HG02678 (cell line): ENCODE measurements around the gene FGD6.
"Not testable (repeated sequence)": the region's sequence is repeated elsewhere in the genome, so short reads cannot be mapped to it uniquely, and the experiment has no call there.

Source experiments
- ATAC-seq: cut with Tn5 transposase; IDR thresholded peaks from one replicate; pipeline ENCODE4 v1.9.1; 2021; ENCODE audit warnings: mild to moderate bottlenecking, moderate library complexity; ENCODE audit not compliant: unreplicated experiment

FGD6 gene

DNA sequence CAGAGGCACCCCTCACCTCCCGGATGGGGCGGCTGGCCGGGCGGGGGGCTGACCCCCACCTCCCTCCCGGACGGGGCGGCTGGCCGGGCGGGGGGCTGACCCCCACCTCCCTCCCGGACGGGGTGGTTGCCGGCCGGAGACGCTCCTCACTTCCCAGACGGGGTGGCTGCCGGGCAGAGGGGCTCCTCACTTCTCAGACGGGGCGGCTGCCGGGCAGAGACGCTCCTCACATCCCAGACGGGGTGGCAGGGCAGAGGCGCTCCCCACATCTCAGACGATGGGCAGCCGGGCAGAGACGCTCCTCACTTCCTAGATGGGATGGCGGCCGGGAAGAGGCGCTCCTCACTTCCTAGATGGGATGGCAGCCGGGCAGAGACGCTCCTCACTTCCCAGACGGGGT, 18.4 kb upstream of the FGD6 start:
- not testable (repeated sequence) for ATAC-seq

DNA sequence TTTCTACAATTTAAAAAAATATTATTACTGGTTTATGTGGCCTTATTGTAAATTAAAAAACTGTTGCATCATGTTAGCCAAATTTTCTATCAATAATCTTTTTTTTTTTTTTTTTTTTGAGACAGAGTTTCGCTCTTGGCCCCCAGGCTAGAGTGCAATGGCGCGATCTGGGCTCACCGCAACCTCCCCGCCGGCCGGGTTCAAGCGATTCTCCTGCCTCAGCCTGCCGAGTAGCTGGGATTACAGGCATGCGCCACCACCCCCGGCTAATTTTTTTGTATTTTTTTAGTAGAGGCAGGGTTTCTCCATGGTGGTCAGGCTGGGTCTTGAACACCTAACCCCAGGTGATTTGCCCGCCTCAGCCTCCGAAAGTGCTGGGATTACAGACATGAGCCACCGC, 16.9 kb upstream of the FGD6 start:
- not testable (repeated sequence) for ATAC-seq

DNA sequence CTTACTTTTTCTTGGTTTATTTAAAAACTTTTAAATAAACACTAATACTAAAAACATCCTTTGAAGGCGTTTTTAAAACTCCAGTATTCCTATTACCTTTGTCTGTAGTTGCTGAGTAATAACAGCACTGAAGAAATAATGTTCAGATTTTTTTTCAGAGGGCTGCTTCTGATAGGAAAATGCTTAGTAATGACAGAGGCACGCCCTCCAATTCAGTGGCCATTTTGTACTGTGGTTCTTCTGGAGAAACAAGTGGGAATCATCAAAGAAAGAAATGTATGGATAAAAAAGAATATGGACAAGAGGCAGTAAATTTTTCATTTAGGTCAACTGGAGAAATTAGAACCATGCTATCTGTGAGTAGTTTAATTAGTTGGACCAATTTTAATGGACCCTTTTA, 13.9 kb upstream of the FGD6 start:
- no peak for ATAC-seq

DNA sequence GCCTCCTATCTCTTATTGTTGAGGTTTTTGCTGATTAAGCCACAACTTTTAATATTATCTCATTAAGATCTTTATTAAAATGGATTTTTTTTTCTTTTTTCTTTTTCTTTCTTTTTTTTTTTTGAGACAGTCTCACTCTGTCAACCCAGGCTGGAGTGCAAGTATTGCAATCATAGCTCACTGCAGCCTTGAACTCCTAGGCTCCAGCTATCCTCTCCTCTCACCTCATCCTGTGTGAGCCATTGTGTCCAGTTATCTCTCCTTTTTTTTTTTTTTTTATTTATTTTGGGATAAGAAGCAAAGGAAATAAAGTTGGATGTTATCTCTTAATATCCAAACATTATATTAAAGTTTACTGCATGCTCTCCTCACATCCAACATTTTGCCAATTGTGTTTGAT, 13.0 kb upstream of the FGD6 start:
- no peak for ATAC-seq

DNA sequence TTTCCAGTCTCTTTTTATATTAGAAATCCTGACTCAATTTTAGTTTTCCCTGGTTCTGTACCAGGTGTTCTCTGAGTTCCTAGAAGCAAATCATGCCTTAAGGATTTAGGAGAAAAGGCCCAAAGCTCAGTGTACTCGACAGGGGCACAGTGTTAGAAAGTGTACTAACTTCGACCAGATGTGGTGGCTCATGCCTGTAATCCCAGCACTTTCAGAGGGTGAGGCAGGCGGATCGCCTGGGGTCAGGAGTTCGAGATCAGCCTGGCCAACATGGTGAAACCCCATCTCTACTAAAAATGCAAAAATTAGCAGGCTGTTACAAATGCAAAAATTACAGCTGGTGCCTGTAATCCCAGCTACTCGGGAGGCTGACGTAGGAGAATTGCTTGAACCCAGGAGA, 12.4 kb upstream of the FGD6 start:
- ATAC-seq, result no peak

DNA sequence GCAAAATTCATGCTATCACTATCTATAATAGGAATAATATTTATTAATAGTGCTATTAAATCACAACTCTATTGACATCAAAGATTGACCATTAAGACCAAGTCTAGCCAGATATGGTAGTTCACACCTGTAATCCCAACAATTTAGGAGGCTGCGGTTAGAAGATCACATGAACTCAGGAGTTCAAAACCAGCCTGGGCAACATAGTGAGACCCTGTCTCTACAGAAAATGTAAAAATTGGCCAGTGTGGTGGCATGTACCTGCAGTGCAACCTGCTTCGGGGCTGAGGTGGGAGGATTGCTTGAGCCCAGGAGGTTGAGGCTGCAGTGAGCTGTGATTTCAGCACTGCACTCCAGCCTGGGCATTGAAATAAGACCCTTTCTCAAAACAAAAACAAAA, 11.3 kb upstream of the FGD6 start:
- ATAC-seq, result no peak

DNA sequence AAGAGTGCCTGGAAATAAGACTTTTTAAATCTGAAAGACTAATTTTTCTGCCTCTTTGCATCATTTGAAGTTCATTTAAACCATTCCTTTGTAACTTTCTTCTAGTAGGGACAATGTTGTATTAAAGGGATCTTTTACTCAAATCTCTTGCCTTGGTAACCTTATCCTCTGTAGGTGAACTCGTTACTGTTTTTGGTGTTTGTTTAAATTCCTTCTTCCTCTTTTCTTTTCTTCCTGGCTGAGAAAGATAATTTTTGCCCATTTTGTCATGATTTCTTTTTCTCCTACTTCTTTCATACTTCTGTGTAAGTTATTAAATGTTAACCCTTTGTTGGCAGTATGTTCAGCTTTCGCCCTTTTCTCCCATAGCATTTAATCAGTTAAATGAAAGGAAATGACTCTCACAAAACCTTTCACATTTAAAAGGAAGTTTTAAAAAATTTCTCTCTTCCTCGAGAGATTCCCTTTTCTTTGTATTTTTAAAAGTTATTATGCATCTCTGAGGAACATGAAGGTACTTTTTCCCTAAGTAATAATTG, 10.6 kb upstream of the FGD6 start:
- ATAC-seq, result no peak

DNA sequence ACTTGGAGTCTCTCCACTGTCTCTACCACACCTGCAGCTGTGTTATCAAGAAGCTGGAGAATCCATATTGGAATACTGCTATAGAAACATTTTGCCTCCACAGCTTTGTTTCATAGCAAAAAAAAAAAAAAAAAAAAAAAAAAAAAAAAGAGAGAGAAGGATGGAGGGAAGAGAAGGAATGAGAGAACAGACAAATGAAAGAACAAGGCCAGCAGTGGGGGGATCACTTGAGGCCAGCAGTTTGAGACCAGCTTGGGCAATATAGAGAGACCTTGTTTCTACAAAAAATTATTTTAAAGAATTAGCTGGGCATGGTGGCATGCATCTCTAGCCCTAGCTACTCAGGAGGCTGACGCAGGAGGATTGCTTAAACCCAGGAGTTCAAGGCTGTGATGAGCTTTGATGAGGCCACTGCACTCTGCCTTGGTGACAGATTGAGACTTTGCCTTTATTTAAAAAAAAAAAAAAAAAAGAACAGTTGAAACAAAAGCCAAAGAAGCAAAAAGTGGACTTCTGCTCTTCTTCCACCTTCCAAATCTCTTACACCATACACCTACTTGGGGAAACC, 8.5 kb upstream of the FGD6 start:
- ATAC-seq, result no peak

DNA sequence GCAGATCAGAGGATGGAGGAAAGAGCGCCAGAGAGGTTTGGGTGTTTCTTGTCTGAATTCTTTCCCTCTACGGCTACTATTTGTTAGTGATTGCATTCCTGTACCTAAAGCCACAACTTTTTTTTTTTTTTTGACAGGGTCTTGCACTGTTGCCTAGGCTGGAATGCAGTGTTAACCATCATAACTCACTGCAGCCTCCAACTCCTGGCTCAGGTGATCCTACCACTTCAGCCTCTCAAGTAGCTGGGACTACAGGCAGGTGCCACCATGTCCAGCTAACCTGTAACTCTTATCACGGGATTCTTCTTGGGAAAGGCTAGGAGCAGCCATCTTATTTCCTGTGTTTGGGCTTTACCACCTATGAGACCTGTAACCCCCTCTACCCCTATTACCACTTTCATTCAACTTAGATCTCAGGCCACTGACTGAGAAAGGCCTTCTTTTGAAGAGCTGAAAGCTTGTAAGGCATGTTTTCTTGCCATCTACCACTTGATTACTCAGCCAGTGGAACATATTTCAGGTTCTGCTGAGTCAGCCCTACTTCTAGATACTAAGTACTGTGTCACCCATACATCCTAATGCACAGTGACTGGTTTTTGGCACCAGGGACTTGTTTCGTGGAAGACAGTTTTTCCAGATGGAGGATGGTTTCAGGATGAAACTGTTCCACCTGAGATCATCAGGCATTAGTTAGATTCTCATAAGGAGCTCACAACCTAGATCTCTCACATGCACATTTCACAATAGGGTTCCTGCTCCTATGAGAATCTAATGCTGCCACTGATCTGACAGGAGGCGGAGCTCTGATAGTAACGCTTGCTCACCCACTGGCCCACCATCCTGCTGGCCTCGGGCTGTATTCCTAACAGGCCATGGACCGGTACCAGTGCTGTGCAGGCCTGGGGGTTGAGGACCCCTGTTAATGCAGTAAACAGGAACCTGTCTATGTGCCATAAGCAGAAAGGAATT, 7.2 kb upstream of the FGD6 start:
- ATAC-seq, result no peak

DNA sequence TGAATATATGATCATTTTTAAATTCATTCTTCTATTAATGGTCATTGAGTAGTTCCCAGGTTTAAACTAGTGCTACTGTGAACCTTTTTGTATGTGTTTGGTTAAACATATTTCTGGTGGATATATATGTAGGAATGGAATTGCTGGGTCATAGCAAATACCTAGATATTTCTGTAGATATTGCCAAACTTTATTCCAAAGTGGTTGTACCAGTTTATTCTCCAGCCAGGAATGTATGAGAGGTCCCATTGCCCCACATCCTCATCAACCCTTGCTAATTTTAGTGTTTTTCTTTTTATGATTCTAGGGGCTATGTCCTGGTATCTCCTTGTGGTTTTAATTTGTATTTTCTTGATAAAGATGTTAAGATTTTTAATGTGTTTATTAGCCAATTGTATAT, 3.5 kb upstream of the FGD6 start:
- ATAC-seq, result no peak

DNA sequence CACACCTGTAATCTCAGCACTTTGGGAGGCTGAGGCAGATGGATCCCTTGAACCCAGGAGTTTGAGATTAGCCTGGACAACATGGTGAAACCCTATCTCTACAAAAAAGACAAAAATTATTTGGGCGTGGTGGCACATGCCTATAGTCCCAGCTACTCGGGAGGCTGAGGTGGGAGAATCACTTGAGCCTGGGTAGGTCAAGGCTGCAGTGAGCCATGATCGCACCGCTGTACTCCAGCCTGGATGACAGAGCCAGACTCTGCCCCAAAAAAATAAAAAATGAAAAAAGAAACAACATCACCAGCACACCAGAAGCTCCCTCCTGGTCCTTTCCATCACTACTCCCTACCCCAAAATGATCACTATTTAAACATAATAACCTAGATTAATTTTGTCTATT, 2.9 kb upstream of the FGD6 start:
- no peak for ATAC-seq

DNA sequence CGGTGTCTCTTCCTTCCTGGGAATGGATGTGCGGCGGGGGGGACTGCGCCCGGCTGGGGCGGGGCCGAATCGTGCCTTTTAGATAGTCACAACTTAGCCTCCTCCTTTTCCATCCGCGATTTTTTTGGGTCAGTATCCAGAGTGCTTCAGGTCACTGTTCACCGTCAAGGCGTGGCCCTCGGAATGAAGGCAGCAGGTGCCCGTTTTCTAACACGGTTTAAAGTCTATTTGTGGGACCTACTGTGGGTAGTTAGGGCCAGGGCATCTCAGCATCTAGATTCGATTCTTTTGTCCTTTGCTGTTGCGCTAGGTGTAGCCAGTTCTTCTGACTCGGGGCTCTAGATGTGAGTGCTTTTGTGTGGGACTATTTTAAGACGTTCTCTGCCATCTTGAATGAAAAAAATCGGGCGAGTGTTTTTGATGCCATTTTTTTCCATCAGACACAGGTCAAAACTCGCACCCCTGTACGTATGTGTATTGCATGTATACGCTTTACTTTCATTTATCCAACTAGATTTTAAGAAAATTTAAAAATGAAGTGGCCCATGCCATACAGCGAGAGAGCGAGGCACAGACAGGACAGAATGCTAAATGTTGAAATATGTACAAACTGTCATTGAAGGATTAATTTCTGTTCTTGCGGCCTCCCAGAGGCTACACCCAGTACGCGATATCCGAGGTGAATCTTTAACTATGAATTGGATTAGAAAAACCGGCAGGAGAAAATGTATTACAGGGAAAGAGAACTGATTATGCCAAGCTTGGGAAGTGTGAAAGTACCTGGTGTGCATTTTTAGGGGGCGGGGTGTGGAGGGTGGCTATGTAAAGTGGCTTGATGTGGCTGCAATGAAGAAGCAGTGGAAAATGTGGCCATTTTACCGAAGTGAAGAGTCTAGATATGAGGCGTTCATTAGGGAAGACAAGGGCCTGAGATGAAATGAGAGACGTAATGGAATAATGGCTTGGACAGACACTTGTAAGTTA, 1.2 kb upstream of the FGD6 start:
- no peak for ATAC-seq

DNA sequence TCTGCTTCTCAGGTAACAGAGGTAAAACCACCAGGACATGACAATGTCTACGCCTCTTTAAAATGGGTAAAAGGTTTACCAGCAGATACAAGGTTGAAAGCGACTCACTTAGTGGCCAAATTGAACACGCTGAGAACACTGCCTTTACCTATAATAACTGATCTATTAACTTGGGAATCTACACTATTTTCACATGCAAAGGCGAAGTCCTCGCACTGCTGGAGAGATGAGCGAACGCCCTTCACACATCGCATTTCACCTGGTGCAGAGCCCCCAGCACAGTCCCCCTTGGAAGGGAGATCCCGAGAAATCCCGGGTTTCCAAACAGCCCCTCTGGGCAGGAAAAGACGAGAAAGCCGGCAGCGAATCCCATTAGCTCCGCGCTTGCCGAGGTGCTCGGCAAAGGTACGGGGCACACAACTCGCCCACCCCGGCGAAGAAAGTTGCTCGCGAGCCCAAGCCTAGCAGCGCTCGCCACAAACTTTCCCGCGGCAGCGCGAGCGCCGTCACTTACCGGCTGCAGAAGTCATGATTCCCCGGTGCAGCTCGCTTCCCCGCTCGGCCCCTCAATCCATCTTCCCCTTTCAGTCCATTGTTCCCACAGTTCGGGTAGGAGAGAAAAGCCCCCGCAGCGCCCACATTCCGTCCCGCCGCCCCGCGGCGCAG, 423 bp downstream of the FGD6 start:
- ATAC-seq, result peak; percentile 27

DNA sequence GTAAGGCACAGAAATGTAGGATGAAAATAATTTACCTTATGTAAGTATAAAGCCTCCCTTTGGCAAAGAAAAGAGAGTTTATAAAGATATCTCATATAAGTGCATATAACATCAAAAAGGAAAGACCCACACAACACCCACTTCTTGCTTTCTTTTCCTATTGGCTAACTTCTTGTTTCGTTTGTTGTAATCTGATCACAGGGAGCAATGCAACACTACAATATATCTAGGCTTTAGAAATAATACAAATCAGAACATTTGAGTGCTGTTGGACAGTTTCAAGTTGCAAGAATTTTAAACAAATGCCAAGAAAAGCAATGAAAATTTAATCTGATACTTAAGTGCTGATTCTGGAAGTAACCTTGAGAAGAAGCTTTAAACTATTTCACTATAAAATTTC, 1.3 kb downstream of the FGD6 start:
- no peak for ATAC-seq

DNA sequence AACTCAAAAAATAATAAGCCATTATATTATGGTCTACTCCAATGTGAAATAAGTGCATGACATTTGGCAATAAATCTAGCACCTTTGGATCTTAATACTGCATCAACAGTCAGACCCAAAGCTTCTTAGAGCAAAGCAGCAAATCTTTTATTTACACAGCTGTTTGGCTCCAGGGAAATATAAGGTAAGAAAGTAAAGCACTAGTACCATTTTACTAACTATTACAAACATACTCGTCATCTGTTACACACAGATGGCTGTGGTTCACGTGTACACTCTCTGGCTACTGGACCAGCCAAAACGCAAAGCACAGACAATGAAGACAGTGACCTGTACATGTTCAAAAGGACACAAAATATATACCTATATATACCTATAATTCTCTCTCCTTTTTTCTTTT, 2.8 kb downstream of the FGD6 start:
- ATAC-seq, result no peak

DNA sequence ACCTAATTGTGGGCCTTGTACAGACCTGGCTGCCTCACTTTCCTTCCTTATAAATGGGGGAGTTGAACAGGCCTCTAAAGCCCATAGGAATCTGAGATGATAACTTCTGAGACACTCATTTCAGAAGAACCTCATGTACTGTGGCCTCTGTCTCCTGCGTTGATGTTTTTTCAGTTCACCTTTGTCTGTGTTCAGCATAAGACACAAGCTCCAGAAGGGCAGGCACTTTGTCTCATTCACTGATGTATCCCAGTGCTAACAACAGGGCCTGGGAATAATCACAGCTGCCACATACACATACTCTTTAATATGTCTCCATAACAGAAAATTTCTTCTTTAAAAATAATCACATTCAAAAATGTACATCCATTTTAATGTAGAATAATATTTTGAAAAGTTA, 3.3 kb downstream of the FGD6 start:
- ATAC-seq, result no peak

DNA sequence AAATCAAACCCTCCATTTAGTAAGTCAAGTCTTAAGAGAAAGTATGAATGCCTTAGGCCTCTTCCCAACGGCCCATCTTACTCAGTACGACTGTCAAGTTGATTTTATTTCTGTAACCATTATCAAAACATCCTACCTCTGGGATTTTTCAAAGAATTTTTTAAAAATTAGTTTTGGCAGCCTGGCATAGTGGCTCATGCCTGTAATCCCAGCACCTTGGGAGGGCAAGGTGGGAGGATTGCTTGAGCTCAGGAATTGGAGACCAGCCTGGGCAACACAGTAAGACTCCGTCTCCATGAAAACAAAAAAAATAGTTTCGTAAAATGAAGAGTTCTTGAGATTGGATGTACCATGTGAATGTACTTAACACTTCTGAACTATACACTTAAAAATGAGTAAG, 4.1 kb downstream of the FGD6 start:
- no peak for ATAC-seq

DNA sequence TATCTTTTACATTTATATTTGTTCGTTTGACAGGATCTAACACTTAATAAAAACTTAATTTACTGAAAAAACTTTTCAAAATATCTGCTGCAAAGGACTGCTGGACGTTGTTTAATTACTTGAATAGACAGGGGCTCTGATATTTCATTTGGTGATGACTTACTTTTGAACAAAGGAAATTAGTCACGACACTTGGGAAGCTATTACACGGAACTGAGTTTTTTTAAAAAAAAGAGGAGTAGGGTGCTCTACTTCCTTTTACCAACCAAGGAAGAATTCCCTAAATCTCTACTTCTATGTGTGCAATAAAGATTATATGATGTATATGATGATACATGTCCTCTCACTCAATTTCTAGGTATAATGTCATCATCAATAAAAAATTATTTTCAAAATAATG, 4.7 kb downstream of the FGD6 start:
- no peak for ATAC-seq

DNA sequence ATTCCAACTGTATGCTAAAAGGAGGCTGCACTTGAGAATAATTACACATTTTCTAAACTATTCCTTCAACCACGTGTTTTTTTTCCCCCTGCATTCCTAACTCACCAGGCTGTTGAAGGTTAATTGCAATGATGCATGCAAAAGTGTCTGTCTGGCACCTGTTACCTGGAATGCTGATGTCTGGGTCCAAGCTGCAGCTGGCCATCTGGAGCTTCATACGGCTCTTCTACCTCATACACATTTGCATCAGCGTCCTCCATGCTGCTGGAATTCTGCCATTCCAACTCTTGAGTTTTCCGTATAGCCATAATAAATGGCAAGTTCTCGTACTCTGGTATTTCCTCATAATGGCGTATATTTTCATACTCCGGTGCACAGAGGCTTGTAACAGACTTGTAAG, 8.6 kb downstream of the FGD6 start:
- no peak for ATAC-seq

DNA sequence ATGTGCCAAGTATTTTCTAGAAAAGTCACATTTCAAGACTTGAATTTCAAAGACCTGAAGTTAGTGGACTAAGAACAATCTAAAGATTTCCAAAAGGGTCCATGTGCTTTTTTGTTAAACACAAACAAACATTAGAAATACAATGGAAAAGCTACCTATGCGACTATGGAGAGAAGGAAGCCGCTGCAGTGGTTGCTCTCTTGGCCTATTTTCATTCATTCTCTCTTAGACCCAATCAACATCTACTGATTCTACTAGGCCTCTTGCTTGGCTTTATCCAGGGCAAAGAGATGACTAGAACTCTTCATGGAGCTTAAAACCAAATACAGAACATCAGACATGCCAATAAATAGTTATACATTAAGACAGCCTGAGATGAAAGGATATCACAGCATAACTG, 9.9 kb downstream of the FGD6 start:
- ATAC-seq, result no peak

DNA sequence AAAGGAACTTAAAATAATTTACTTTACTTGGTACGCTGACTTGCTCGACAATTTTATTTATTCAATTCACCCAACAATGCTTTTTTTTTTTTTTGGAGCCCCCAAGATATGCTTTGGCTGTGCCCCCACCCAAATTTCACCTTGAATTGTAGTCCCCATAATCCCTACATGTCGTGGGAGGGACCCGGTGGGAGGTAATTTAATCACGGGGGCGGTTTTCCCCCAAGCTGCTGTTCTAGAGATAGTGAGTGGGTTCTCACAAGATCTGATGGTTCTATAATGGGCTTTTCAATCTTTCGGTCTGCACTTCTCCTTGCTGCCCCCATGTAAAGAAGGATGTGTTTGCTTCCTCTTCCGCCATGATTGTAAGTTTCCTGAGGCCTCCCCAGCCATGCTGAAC, 10.4 kb downstream of the FGD6 start:
- no peak for ATAC-seq
